HG02870 (cell line): ENCODE data around the gene THSD8.

Source experiments
- ATAC-seq: cut with Tn5 transposase; IDR thresholded peaks from one replicate; pipeline ENCODE4 v1.9.1; 2021; ENCODE audit warnings: mild to moderate bottlenecking, moderate library complexity; ENCODE audit not compliant: unreplicated experiment

Gene THSD8

GRCh38 chr19:12779162-12779993 lies 22.5 kb upstream of the THSD8 start:
- ATAC-seq, result no peak

DNA sequence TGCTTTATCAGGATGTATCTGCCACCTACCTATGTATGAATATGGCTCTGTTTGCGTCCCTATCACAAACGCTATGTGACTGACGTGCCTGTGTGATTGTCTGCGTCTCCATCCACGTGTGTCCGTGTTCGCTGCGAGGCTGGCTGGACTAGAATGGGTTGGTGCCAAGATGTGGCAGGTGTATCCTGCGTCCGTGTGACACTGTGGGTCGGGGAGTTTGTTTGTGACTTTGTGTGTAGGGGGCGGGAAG lies 19.8 kb upstream of the THSD8 start:
- peak; percentile 19 for ATAC-seq

GRCh38 chr19:12782424-12783290 lies 19.2 kb upstream of the THSD8 start:
- ATAC-seq, result peak; percentile 29

- no peak for ATAC-seq
Observed at GRCh38 chr19:12783291-12783848, 18.5 kb upstream of the THSD8 start.

DNA sequence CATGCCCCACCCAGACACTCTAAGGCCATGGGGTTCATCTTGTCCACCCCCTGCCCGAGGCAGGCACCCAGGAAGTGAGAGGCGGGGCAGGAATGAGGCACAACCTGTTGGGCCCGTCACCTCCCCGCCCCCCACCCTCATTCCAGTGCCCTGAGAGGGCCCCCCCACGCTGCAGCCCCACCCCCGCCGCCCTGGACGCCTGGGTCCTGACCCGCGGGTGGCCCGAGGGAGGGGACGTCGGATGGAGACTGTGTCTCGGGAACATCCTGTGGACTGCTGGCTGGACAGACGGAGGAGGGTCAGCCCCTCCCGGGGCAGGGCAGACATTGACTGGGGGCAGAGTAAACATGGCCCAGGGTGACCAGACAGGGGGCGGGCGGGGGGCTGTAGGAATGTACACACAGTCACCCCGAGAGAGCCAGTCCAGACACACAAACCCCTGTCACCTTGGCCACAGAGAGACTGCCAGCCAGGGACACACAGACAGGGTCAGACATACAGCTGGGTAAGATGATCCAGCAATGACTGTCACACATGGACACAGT lies 17.9 kb upstream of the THSD8 start:
- no peak for ATAC-seq

DNA sequence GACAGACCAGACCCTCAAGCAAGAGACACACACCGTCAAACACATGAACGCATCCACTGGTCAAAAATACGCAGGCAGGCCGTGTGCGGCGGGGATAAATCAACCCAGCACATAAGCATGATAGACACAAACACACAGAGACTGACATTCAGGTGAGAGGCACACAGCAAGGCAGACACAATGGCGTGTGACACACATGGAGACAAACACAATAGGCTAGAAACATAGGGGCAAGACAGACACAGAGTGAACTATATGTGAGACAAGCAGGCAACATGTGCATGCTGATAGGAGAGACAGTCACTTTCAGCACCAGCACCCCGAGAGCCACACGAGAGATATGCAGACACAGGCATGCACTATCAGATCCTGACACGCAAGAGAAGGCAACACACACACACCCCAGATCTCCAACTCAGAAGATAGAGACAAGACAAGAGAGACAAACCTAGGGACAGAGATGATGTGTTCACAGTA lies 17.4 kb upstream of the THSD8 start:
- ATAC-seq, result no peak

- no peak for ATAC-seq
Observed at GRCh38 chr19:12784871-12785430, 16.9 kb upstream of the THSD8 start.

GRCh38 chr19:12785431-12786031 lies 16.3 kb upstream of the THSD8 start:
- ATAC-seq, result no peak

GRCh38 chr19:12786141-12786870 lies 15.6 kb upstream of the THSD8 start:
- ATAC-seq, result no peak

DNA sequence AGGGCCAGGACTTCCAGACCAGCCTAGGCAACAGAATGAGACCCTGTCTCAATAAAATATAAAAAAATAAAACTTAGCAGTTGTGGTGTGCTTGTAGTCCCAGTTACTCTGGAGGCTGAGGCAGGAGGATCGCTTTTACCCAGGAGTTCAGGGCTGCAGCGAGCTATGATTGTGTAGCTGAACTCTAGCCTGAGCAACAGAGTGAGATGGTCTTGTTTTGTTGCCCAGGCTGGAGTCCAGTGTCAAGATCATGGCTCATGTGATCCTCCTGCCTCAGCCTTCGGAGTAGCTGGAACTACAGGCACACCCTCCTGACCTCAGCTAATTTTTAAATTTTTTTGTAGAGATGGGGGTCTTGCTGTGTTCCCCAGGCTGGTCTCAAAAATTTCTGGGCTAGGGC lies 14.9 kb upstream of the THSD8 start:
- ATAC-seq, result no peak

DNA sequence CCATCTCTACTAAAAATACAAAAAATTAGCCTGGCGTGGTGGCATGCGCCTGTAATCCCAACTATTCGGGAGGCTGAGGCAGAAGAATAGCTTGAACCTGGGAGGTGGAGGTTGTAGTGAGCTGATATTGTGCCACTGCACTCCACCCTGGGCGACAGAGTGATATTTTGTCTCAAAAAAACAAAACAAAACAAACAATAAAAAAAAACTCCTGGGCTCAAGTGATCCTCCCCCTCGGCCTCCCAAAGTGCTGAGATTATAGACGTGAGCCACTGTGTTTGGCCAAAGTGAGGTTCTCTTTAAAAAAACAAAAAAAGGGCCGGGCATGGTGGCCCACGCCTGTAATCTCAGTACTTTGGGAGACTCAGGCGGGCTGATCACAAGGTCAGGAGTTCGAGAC lies 14.4 kb upstream of the THSD8 start:
- no peak for ATAC-seq

GRCh38 chr19:12788042-12788681 lies 13.7 kb upstream of the THSD8 start:
- no peak for ATAC-seq

- no peak for ATAC-seq
Observed at GRCh38 chr19:12788682-12789097, 13.2 kb upstream of the THSD8 start.

- no peak for ATAC-seq
Observed at GRCh38 chr19:12789098-12789903, 12.6 kb upstream of the THSD8 start.

GRCh38 chr19:12789904-12790619 lies 11.8 kb upstream of the THSD8 start:
- ATAC-seq, result peak; percentile 40

DNA sequence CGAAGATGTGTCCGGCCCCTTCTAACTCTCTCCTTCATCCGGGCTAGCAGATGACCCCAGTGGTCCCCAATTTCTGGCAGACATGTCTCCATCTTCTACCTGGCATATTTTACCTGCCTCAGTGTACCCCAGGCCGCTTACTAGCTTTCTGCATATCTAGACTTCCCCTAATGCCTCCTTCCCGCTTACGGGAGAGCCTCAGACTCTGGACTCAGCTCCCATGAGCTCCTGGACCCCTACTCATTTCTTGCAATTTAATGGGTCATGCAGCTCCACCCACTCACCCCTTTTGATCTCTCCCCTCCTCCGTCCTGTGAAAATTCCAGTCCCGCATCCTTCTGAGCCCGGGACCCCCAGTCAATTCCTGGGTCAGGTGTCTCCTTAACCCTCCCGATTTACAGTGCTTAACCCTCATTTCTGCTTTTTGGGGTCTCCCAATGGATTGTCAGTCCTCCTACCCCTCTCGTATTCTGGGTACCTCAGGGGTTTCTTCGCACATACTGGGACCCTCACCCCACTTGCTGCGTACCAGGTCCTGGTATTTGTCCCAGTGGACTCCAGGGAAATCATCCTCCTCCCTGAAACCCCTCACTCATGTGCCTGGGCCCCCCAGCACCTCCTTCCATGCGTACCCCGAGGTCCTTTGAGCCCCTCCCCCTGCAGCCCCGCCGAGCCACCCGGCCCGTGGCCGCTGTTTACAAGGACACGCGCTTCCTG lies 11.1 kb upstream of the THSD8 start:
- no peak for ATAC-seq

DNA sequence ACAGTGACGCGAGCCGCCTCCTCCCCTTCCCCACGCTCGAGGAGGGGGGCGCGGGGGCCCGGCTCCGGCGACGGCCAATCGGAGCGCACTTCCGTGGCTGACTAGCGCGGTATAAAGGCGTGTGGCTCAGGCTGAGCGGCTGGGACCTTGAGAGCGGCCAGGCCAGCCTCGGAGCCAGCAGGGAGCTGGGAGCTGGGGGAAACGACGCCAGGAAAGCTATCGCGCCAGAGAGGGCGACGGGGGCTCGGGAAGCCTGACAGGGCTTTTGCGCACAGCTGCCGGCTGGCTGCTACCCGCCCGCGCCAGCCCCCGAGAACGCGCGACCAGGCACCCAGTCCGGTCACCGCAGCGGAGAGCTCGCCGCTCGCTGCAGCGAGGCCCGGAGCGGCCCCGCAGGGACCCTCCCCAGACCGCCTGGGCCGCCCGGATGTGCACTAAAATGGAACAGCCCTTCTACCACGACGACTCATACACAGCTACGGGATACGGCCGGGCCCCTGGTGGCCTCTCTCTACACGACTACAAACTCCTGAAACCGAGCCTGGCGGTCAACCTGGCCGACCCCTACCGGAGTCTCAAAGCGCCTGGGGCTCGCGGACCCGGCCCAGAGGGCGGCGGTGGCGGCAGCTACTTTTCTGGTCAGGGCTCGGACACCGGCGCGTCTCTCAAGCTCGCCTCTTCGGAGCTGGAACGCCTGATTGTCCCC lies 10.4 kb upstream of the THSD8 start, which contains the start of gene JUNB:
JUNB (plus strand) TSS at position 142 of the 706 bp plus-strand sequence; CDS start at position 428, 286 bp downstream.
- ATAC-seq, result peak; percentile 22
